ENCODE results near the gene GALNT13.

The GALNT13 gene

GRCh38 chr2:154247503-154247902 lies 375.8 kb downstream of the GALNT13 start:
- no peak overlapping the region for H2AFZ ChIP-seq
- no peaks in the 10 kb centered on the region for H3K27me3 ChIP-seq (ENCODE audit: control insufficient read depth, insufficient read depth, low read length)
- H3K9me3 ChIP-seq (ENCODE audit: control insufficient read depth, low read length) = no peaks in the 10 kb centered on the region
- TF ChIP-seq CTCF (IDR thresholded peaks at IDR 0.05) = no peak
- no peaks in the 10 kb centered on the region for H3K79me2 ChIP-seq
- no peak overlapping the region for H3K4me3 ChIP-seq (ENCODE audit: low read depth, low read length)
- H3K9ac ChIP-seq = no peak overlapping the region
- H3K36me3 ChIP-seq (ENCODE audit: control insufficient read depth, insufficient read depth, low read length) = no peaks in the 10 kb centered on the region
- H3K4me1 ChIP-seq = no peaks in the 10 kb centered on the region
- no peak overlapping the region for H3K4me2 ChIP-seq (ENCODE audit: low read length)
- no peak overlapping the region for H3K27ac ChIP-seq

- Histone ChIP-seq H3K27me3 (ENCODE audit: control insufficient read depth, insufficient read depth, low read length) (no peaks in the 10 kb centered on the region), H3K9ac (no peak overlapping the region), H3K36me3 (ENCODE audit: control insufficient read depth, insufficient read depth, low read length) (no peaks in the 10 kb centered on the region), H3K4me3 (ENCODE audit: low read depth, low read length) (no peak overlapping the region), H3K27ac (no peak overlapping the region), H2AFZ (no peak overlapping the region), H3K9me3 (ENCODE audit: control insufficient read depth, low read length) (no peaks in the 10 kb centered on the region), H3K79me2 (no peaks in the 10 kb centered on the region), H3K4me1 (no peaks in the 10 kb centered on the region), H3K4me2 (ENCODE audit: low read length) (no peak overlapping the region)
- TF ChIP-seq CTCF (IDR thresholded peaks at IDR 0.05) = no peak
Measured at GRCh38 chr2:154256136-154256535, 384.4 kb downstream of the GALNT13 start.

- Histone ChIP-seq H3K27me3 (ENCODE audit: control insufficient read depth, insufficient read depth, low read length) (no peaks in the 10 kb centered on the region), H2AFZ (no peak overlapping the region), H3K9me3 (ENCODE audit: control insufficient read depth, low read length) (no peaks in the 10 kb centered on the region), H3K9ac (no peak overlapping the region), H3K79me2 (no peaks in the 10 kb centered on the region), H3K4me1 (no peaks in the 10 kb centered on the region), H3K4me3 (ENCODE audit: low read depth, low read length) (no peak overlapping the region), H3K27ac (no peak overlapping the region), H3K4me2 (ENCODE audit: low read length) (no peak overlapping the region), H3K36me3 (ENCODE audit: control insufficient read depth, insufficient read depth, low read length) (no peaks in the 10 kb centered on the region)
- TF ChIP-seq CTCF (IDR thresholded peaks at IDR 0.05) = no peak
Measured at GRCh38 chr2:154259030-154259429, 387.3 kb downstream of the GALNT13 start.

- Histone ChIP-seq H3K4me2 (ENCODE audit: low read length) (no peak overlapping the region), H3K9me3 (ENCODE audit: control insufficient read depth, low read length) (no peaks in the 10 kb centered on the region), H3K4me1 (no peaks in the 10 kb centered on the region), H3K9ac (no peak overlapping the region), H2AFZ (no peak overlapping the region), H3K27me3 (ENCODE audit: control insufficient read depth, insufficient read depth, low read length) (no peaks in the 10 kb centered on the region), H3K36me3 (ENCODE audit: control insufficient read depth, insufficient read depth, low read length) (no peaks in the 10 kb centered on the region), H3K79me2 (no peaks in the 10 kb centered on the region), H3K27ac (no peak overlapping the region), H3K4me3 (ENCODE audit: low read depth, low read length) (no peak overlapping the region)
- no peak for TF ChIP-seq CTCF (IDR thresholded peaks at IDR 0.05)
Measured at GRCh38 chr2:154261473-154262027, 389.8 kb downstream of the GALNT13 start.

- no peaks in the 10 kb centered on the region for H3K79me2 ChIP-seq
- no peaks in the 10 kb centered on the region for H3K27me3 ChIP-seq (ENCODE audit: control insufficient read depth, insufficient read depth, low read length)
- no peak for TF ChIP-seq CTCF (IDR thresholded peaks at IDR 0.05)
- H3K36me3 ChIP-seq (ENCODE audit: control insufficient read depth, insufficient read depth, low read length) = no peaks in the 10 kb centered on the region
- no peaks in the 10 kb centered on the region for H3K4me1 ChIP-seq
- H3K9ac ChIP-seq = no peak overlapping the region
- H3K9me3 ChIP-seq (ENCODE audit: control insufficient read depth, low read length) = no peaks in the 10 kb centered on the region
- H3K27ac ChIP-seq = no peak overlapping the region
- no peak overlapping the region for H3K4me2 ChIP-seq (ENCODE audit: low read length)
- no peak overlapping the region for H2AFZ ChIP-seq
- H3K4me3 ChIP-seq (ENCODE audit: low read depth, low read length) = no peak overlapping the region
Measured at GRCh38 chr2:154263206-154263605, 391.5 kb downstream of the GALNT13 start.

All from parathyroid adenoma (tissue), 2 donors.